SK-N-SH treated with all-trans-retinoic acid at 6 μM for 48 hours (cell line): ENCODE data around the gene KLHL17.

Experiments
- CREB5 ChIP-seq: fragments of 250-450 bp; sonication (Bioruptor Pico); IDR thresholded peaks from 2 replicates; pipeline ENCODE4 v1.5.1; 2020; ENCODE audit warnings: low read depth, mild to moderate bottlenecking, moderate library complexity
- ISL1 ChIP-seq: fragments of 250-450 bp; sonication (Bioruptor Pico); IDR thresholded peaks from 2 replicates; pipeline ENCODE4 v2.1.2; 2022; ENCODE audit warnings: mild to moderate bottlenecking, moderate library complexity
- TCF4 ChIP-seq: fragments of 250-450 bp; sonication (Bioruptor Pico); IDR thresholded peaks from 2 replicates; pipeline ENCODE4 v1.8.0; 2021; ENCODE audit warnings: mild to moderate bottlenecking, moderate library complexity, borderline replicate concordance
- ZFP30 ChIP-seq: fragments of 450-650 bp; formaldehyde crosslinking; IDR thresholded peaks from 2 replicates; pipeline ENCODE4 v1.5.0; 2022; ENCODE audit warnings: mild to moderate bottlenecking, moderate library complexity
- ZNF8 ChIP-seq: fragments of 450-650 bp; formaldehyde crosslinking; IDR thresholded peaks from 2 replicates; pipeline ENCODE4 v1.5.0; 2020; ENCODE audit warnings: mild to moderate bottlenecking, moderate library complexity

- TF ChIP-seq TCF4 (no peak), ISL1 (CRISPR knock-in tag) (no peak), ZNF8 (CRISPR knock-in tag) (no peak), CREB5 (no peak), ZFP30 (CRISPR knock-in tag) (no peak)
Measured at GRCh38 chr1:970973-971730, 10.8 kb downstream of the KLHL17 start.
